ENCODE data around the gene MLXIP.

DNA sequence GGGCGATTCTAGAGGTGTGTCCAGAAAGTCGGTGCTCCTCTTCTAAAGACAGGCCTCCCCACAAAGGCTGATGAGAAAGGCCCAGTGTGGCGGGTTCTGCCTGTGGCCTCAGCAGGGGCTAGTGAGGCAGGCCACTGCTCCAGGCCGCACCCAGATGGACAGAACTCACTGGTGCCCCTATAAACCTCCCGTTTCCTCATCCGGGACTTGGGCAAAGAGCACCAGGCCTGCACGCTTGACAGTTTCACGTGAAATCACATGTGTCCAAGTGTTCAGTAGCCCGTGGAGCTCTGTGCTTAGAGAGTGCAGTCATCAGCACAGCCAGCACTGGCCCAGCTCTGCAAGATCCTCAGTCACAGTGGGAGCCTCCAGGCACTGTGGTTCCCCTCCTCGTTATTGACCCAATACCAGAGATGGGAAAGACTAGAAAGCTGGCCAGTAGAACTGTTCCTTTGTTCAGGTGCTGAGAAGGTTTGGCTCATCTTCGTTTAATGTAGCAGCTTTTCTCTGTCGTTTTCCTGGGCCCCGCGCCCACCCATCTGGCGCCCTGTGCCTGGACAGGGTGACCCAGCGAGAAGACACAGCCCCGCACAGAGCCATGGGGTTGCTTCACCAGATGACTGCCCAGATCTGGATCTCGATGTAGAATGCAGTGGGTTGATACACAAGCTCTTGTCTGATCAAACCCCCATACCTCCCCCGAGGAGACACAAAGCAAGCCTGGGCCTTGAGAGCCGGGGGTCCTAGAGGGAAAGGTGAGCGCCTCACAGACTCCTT, 69.1 kb downstream of the MLXIP start:
- TF ChIP-seq, protein P1, sequence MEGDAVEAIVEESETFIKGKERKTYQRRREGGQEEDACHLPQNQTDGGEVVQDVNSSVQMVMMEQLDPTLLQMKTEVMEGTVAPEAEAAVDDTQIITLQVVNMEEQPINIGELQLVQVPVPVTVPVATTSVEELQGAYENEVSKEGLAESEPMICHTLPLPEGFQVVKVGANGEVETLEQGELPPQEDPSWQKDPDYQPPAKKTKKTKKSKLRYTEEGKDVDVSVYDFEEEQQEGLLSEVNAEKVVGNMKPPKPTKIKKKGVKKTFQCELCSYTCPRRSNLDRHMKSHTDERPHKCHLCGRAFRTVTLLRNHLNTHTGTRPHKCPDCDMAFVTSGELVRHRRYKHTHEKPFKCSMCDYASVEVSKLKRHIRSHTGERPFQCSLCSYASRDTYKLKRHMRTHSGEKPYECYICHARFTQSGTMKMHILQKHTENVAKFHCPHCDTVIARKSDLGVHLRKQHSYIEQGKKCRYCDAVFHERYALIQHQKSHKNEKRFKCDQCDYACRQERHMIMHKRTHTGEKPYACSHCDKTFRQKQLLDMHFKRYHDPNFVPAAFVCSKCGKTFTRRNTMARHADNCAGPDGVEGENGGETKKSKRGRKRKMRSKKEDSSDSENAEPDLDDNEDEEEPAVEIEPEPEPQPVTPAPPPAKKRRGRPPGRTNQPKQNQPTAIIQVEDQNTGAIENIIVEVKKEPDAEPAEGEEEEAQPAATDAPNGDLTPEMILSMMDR (IDR thresholded peaks at IDR 0.05) = no peak
- no peak for TF ChIP-seq POLR2A (IDR thresholded peaks at IDR 0.05)
